ENCODE results near the gene ZNF227.

ZNF227 gene

DNA sequence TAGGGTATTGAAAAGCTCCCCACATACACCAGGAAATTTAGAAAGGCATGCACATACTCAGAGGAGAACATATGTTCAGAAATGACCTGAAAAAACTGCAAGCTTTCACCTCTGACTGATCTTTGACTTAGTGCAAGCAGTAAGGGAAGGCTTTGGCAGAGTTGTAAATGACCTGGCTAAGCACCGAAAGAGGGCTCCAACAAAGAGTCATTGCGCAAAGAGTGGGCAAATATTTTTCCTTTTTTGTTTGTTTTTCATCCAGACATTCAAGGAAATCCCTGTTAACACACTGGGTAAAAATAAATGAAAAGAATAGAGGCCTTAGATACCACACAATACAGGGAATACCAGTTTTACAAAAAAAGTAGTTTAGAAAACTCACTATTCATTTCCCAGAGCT, 42.2 kb downstream of the ZNF227 start:
- H3K9ac ChIP-seq (ENCODE audit: insufficient read length, low read depth): no peak overlapping the region
- DNase-seq (ENCODE audit: low read depth, low spot score): no peak
- no peaks in the 10 kb centered on the region for H3K4me1 ChIP-seq (ENCODE audit: insufficient read depth, insufficient read length)
- no peaks in the 10 kb centered on the region for H3K9me3 ChIP-seq (ENCODE audit: insufficient read depth, low read length)
- TF ChIP-seq SUZ12 (IDR thresholded peaks at IDR 0.05; ENCODE audit: extremely low read depth, insufficient read depth, insufficient read length) (no peak), ZNF274 (IDR thresholded peaks at IDR 0.05; ENCODE audit: low read depth, low read length) (no peak), YY1 (IDR thresholded peaks at IDR 0.05; ENCODE audit: insufficient read depth, insufficient read length) (no peak)
- H3K4me3 ChIP-seq (ENCODE audit: insufficient read length, low read depth): no peak overlapping the region
- H3K27me3 ChIP-seq (ENCODE audit: insufficient read depth, insufficient read length): no peaks in the 10 kb centered on the region
- no peaks in the 10 kb centered on the region for H3K36me3 ChIP-seq (ENCODE audit: insufficient read depth, insufficient read length, low read length)

DNA sequence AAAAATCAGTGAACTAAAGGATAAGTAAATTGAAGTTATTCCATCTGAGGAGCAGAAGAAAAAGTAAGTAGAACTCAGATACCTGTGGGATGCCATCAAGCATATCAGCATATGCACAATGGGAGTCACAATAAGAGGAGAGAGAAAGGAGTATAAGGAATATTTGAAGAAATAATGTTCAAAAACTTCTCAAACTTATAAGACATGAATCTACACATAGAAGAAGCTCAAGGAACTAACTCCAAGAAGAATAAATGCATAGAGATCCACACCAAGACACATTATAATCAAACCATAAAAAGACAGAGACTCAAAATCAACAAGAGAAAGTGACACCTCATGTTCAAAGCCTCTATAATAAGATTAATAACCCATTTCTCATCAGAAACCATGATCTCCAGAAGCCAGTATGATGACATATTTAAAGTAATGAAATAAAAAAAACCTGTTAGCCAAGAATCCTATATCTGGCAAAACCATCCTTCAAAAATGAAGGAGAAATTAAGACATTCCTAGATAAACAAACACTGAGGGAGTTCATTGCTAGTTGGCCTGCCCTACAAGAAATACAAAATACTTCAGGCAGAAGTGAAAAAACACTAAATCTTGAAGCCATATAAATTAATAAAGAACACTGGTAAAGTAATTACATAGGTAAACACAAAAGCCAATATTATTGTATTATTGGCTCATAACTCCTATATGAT, 43.5 kb downstream of the ZNF227 start:
- Histone ChIP-seq H3K36me3 (ENCODE audit: insufficient read depth, insufficient read length, low read length) (no peaks in the 10 kb centered on the region), H3K9me3 (ENCODE audit: insufficient read depth, low read length) (no peaks in the 10 kb centered on the region), H3K4me3 (ENCODE audit: insufficient read length, low read depth) (no peak overlapping the region), H3K4me1 (ENCODE audit: insufficient read depth, insufficient read length) (no peaks in the 10 kb centered on the region), H3K9ac (ENCODE audit: insufficient read length, low read depth) (no peak overlapping the region), H3K27me3 (ENCODE audit: insufficient read depth, insufficient read length) (no peaks in the 10 kb centered on the region)
- DNase-seq (ENCODE audit: low read depth, low spot score): no peak
- TF ChIP-seq YY1 (IDR thresholded peaks at IDR 0.05; ENCODE audit: insufficient read depth, insufficient read length) (no peak), SUZ12 (IDR thresholded peaks at IDR 0.05; ENCODE audit: extremely low read depth, insufficient read depth, insufficient read length) (no peak), ZNF274 (IDR thresholded peaks at IDR 0.05; ENCODE audit: low read depth, low read length) (no peak)

DNA sequence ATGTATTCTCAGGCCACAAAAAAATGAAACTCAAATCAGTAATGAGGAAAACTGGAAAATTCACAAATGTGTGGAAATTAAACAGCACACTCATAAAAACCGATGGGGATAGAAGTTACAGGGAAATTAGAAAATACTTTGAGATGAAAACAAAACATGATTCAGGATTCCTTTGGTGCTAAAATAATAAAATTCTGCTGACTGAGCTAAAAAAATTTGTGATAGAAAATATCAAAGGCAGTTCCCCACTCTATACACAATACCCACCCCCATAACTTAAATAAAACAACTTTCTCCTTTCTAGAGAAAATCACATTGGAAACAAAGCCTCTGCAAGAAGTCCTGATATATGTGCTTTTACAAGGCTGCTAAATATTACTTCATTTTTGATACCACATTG, 45.8 kb downstream of the ZNF227 start:
- H3K36me3 ChIP-seq (ENCODE audit: insufficient read depth, insufficient read length, low read length): no peaks in the 10 kb centered on the region
- H3K9me3 ChIP-seq (ENCODE audit: insufficient read depth, low read length): no peaks in the 10 kb centered on the region
- no peak for TF ChIP-seq YY1 (IDR thresholded peaks at IDR 0.05; ENCODE audit: insufficient read depth, insufficient read length)
- TF ChIP-seq SUZ12 (IDR thresholded peaks at IDR 0.05; ENCODE audit: extremely low read depth, insufficient read depth, insufficient read length): no peak
- TF ChIP-seq ZNF274 (IDR thresholded peaks at IDR 0.05; ENCODE audit: low read depth, low read length): no peak
- no peak overlapping the region for H3K9ac ChIP-seq (ENCODE audit: insufficient read length, low read depth)
- H3K27me3 ChIP-seq (ENCODE audit: insufficient read depth, insufficient read length): no peaks in the 10 kb centered on the region
- no peak overlapping the region for H3K4me3 ChIP-seq (ENCODE audit: insufficient read length, low read depth)
- no peak for DNase-seq (ENCODE audit: low read depth, low spot score)
- H3K4me1 ChIP-seq (ENCODE audit: insufficient read depth, insufficient read length): no peaks in the 10 kb centered on the region

DNA sequence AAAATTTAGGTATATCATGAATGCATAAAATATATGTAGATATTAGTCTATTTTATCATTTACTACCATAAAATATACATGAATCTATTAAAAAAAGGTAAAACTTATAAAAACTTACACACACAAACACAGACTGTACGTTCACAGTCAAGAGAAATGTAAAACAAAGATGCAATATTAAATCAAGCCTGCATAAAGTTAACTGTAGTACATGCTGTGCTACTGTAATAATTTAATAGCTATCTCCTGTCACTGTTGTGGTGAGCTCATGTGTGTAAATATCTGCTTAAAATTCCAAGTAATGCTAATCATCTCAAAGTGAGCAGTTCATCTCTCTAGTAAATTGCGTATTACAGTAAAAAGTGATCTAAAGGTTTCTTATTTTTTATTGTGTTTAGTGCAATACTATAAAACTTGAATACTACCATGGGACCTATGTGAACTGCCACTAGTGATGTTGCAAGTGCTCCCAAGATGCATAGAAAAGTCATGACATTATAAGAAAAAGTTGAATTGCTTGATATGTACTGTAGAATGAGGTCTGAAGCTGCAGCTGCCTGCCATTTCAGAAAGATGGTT, 46.6 kb downstream of the ZNF227 start:
- no peak overlapping the region for H3K4me3 ChIP-seq (ENCODE audit: insufficient read length, low read depth)
- H3K36me3 ChIP-seq (ENCODE audit: insufficient read depth, insufficient read length, low read length): no peaks in the 10 kb centered on the region
- no peaks in the 10 kb centered on the region for H3K9me3 ChIP-seq (ENCODE audit: insufficient read depth, low read length)
- TF ChIP-seq ZNF274 (IDR thresholded peaks at IDR 0.05; ENCODE audit: low read depth, low read length): no peak
- no peak for TF ChIP-seq SUZ12 (IDR thresholded peaks at IDR 0.05; ENCODE audit: extremely low read depth, insufficient read depth, insufficient read length)
- TF ChIP-seq YY1 (IDR thresholded peaks at IDR 0.05; ENCODE audit: insufficient read depth, insufficient read length): no peak
- no peak for DNase-seq (ENCODE audit: low read depth, low spot score)
- H3K27me3 ChIP-seq (ENCODE audit: insufficient read depth, insufficient read length): no peaks in the 10 kb centered on the region
- no peak overlapping the region for H3K9ac ChIP-seq (ENCODE audit: insufficient read length, low read depth)
- H3K4me1 ChIP-seq (ENCODE audit: insufficient read depth, insufficient read length): no peaks in the 10 kb centered on the region

DNA sequence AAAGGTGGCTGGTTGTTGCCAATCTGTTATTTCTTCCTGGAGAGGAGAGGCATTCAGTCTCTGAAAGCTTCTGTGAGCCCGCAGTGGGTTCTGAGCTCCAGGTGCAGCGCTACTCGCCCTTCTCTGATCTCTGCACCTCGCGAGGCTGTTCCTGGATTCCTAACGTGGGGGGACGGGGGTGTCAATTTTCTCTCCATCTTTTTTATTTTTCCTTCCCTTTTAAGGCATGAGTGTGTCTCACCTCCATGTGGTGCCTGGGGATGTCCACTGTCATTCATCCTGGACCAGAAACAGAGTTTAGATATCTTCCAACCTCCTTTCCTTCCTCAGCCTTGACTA, 48.0 kb downstream of the ZNF227 start:
- H3K9ac ChIP-seq (ENCODE audit: insufficient read length, low read depth): peak overlapping the region; percentile 57

DNA sequence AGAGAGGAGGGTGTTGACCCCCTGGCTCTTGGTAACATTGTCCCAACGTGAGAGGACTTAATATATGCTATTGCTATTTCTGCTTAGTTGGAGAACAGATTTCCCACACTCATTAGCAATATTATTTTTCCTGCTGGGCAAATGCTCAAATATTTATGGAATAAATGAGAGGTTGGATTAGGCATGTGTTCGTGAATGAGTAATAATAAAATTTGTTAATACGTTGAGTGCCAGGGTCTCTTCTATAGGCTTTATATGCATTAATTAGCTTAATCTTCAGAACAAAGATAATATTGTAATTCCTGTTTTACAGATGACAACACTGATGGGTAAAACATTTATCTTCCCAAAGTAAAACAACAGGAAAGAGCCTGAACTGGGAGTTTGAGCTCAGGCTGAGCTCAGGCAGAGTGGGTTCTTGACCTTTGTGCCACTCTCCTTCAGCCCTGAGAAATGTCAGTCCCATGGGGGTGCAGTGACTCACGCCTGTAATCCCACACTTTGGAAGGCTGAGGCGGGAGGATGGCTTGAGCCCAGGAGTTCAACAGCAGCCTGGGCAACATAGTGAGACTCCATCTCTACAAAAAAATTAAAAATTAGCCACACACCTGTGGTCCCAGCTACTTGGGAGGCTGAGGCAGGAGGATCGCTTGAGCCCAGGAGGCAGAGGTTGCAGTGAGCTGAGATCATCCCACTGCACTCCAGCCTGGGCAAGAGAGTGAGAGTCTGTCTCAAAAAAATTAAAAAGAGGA, 48.5 kb downstream of the ZNF227 start:
- Histone ChIP-seq H3K36me3 (ENCODE audit: insufficient read depth, insufficient read length, low read length) (no peaks in the 10 kb centered on the region), H3K4me3 (ENCODE audit: insufficient read length, low read depth) (peak overlapping the region; percentile 58)

More for the DNA sequence above, 48.0 kb downstream of the ZNF227 start:
- Histone ChIP-seq H3K4me3 (ENCODE audit: insufficient read length, low read depth) (peak overlapping the region; percentile 58), H3K4me1 (ENCODE audit: insufficient read depth, insufficient read length) (no peaks in the 10 kb centered on the region), H3K27me3 (ENCODE audit: insufficient read depth, insufficient read length) (no peaks in the 10 kb centered on the region), H3K36me3 (ENCODE audit: insufficient read depth, insufficient read length, low read length) (no peaks in the 10 kb centered on the region), H3K9me3 (ENCODE audit: insufficient read depth, low read length) (no peaks in the 10 kb centered on the region)
- TF ChIP-seq YY1 (IDR thresholded peaks at IDR 0.05; ENCODE audit: insufficient read depth, insufficient read length) (no peak), ZNF274 (IDR thresholded peaks at IDR 0.05; ENCODE audit: low read depth, low read length) (no peak), SUZ12 (IDR thresholded peaks at IDR 0.05; ENCODE audit: extremely low read depth, insufficient read depth, insufficient read length) (no peak)
- DNase-seq (ENCODE audit: low read depth, low spot score): no peak

DNA sequence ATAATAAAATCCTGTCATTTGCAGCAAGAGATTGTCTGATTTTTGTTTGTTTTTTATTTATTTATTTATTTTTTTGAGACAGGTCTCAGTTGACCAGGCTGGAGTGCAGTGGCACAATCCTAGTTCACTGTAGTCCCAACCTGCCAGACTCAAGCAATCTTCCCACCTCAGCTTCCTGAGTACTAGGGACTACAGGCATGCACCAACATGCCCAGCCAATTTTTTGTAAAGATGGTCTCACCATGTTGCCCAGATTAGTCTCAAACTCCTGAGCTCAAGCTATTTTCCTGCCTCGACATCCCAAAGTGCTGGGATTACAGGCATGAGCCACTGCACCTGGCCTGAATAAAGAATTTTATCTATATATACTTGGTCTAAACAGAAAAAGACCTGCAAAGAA, 65.0 kb downstream of the ZNF227 start:
- Histone ChIP-seq H3K9me3 (ENCODE audit: insufficient read depth, low read length) (peaks cover 13% of the 10 kb centered on the region; the same call in 1 of the 2 replicates), H3K27me3 (ENCODE audit: insufficient read depth, insufficient read length) (no peaks in the 10 kb centered on the region), H3K36me3 (ENCODE audit: insufficient read depth, insufficient read length, low read length) (peaks cover 9% of the 10 kb centered on the region), H3K4me3 (ENCODE audit: insufficient read length, low read depth) (no peak overlapping the region), H3K4me1 (ENCODE audit: insufficient read depth, insufficient read length) (no peaks in the 10 kb centered on the region), H3K9ac (ENCODE audit: insufficient read length, low read depth) (no peak overlapping the region)
- no peak for DNase-seq (ENCODE audit: low read depth, low spot score)
- TF ChIP-seq ZNF274 (IDR thresholded peaks at IDR 0.05; ENCODE audit: low read depth, low read length) (no peak), YY1 (IDR thresholded peaks at IDR 0.05; ENCODE audit: insufficient read depth, insufficient read length) (no peak), SUZ12 (IDR thresholded peaks at IDR 0.05; ENCODE audit: extremely low read depth, insufficient read depth, insufficient read length) (no peak)

More for the DNA sequence above, 48.5 kb downstream of the ZNF227 start:
- Histone ChIP-seq H3K27me3 (ENCODE audit: insufficient read depth, insufficient read length) (no peaks in the 10 kb centered on the region), H3K9me3 (ENCODE audit: insufficient read depth, low read length) (no peaks in the 10 kb centered on the region), H3K4me1 (ENCODE audit: insufficient read depth, insufficient read length) (no peaks in the 10 kb centered on the region), H3K9ac (ENCODE audit: insufficient read length, low read depth) (peak overlapping the region; percentile 57)
- TF ChIP-seq ZNF274 (IDR thresholded peaks at IDR 0.05; ENCODE audit: low read depth, low read length) (no peak), SUZ12 (IDR thresholded peaks at IDR 0.05; ENCODE audit: extremely low read depth, insufficient read depth, insufficient read length) (no peak), YY1 (IDR thresholded peaks at IDR 0.05; ENCODE audit: insufficient read depth, insufficient read length) (no peak)
- no peak for DNase-seq (ENCODE audit: low read depth, low spot score)
